ENCODE data around the gene KLRC1.
"Not testable (repeated sequence)": the region's sequence is repeated elsewhere in the genome, so short reads cannot be mapped to it uniquely, and the experiment has no call there.

The KLRC1 gene

DNA sequence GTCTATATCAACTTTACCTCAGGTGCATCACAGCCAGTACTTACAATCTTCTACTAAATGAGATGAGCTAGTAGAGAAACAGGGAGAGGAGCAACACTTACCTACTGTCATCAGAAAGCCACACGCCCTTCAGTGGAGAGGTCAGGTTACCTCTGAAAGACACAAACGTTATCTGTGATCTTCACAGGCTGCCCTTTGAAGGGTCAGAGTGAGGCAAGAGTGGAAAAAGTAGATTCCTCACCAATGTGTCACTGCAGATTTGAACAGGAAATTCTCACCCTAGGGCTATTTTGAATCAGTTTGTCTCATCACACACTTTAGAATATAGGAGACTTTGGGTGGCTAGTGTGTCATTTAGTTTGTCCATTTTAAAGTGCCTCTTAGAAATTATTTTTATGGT lies 15.6 kb downstream of the KLRC1 start:
- in situ Hi-C loops (cut with MboI; ENCODE audit: low pct_unique_long_range_greater_than_20kb, low sequenced_read_pairs, unreplicated experiment); DNase-seq (ENCODE audit: low spot score): not testable (repeated sequence)

DNA sequence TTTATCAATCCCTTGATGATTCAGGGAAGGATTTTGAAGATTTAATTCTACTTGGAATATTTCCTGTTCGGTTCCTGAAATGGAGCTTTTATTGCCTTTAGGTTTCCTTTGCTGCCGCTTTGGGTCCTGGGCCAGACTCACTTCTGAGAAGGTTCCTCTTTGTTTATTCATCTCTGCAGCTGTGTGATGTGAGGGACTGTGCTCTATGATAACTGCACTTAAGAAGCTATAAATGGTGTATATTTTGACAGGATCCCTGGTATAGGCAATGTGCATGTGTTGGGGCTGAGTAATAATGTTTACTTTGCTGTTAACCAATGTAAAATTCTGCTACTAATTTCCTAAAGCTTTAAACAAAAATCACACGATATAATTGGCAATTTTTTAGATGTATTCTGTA lies 17.4 kb downstream of the KLRC1 start, which contains the start of gene KLRC2:
TSS of gene KLRC2 (minus strand) at position 195 of the 400 bp plus-strand sequence. CDS start at position 171, 24 bp downstream.
- not testable (repeated sequence) for DNase-seq (ENCODE audit: low spot score)

DNA sequence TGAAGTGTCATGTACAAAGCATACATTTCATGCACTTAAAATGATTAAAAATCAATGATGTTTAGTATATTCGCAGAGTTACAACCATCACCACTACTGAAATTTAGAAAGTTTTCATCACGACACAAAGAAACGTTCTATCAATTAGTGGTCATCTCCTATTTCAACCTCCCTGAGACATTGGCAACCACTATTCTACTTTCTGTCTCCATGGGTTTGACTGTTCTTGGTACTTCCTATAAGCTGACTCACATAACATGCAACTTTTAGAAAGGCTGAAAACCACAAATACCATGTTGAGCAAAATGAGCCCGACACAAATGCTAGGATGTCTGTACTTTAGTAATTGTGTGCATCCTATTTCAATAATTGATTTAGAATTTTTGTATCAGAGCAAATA lies 22.6 kb downstream of the KLRC1 start:
- in situ Hi-C loops (cut with MboI; ENCODE audit: low pct_unique_long_range_greater_than_20kb, low sequenced_read_pairs, unreplicated experiment); DNase-seq (ENCODE audit: low spot score): not testable (repeated sequence)

More for the DNA sequence above, 17.4 kb downstream of the KLRC1 start, which contains the start of gene KLRC2:
- in situ Hi-C loops (cut with MboI; ENCODE audit: low pct_unique_long_range_greater_than_20kb, low sequenced_read_pairs, unreplicated experiment), result not testable (repeated sequence)

DNA sequence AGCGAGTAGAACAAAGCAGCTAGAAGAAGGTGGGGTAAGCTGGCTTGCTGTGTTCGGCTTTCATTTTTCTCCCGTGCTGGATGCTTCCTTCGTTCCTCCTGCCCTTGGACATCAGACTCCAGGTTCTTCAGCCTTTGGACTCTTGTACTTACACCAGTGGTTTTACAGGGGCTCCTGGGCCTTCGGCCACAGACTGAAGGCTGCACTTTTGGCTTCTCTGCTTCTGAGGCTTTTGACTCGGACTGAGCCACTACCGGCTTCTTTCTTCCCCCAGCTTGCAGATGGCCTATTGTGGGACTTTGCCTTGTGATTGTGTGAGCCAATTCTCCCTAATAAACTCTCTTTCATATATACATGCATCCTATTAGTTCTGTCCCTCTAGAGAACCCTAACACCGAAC lies 27.2 kb downstream of the KLRC1 start:
- in situ Hi-C loops (cut with MboI; ENCODE audit: low pct_unique_long_range_greater_than_20kb, low sequenced_read_pairs, unreplicated experiment); DNase-seq (ENCODE audit: low spot score): not testable (repeated sequence)

DNA sequence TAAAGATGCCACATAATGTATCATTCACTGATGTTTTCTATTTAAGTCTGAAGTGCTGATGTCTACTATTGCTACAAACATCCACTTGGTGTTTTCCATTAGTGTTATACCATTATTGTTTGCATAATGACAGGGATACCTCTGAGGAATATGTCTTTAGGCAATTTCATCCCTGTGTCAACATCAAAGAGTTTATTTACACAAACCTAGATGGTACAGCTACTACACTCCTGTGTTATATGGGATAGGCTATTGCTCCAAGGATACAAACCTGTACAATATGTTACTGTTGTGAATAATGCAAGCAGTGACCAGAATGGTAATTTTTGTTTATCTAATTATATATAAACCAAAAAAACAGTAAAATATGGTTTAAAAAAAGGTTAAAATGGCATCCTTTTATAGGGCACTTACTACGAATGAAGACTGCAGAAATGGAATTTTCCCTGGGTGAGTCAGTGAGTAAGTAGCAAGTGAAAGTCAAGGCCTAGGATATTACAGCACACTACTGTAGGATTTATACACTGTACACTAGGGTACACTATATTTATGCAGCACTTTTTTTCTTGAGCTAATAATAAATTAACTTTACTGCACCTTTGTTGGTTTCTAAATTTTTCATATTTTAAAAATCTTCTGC lies 28.8 kb downstream of the KLRC1 start:
- in situ Hi-C loops (cut with MboI; ENCODE audit: low pct_unique_long_range_greater_than_20kb, low sequenced_read_pairs, unreplicated experiment); DNase-seq (ENCODE audit: low spot score): not testable (repeated sequence)

DNA sequence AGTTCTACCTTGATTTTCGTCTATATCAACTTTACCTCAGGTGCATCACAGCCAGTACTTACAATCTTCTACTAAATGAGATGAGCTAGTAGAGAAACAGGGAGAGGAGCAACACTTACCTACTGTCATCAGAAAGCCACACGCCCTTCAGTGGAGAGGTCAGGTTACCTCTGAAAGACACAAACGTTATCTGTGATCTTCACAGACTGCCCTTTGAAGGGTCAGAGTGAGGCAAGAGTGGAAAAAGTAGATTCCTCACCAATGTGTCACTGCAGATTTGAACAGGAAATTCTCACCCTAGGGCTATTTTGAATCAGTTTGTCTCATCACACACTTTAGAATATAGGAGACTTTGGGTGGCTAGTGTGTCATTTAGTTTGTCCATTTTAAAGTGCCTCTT lies 31.0 kb downstream of the KLRC1 start:
- in situ Hi-C loops (cut with MboI; ENCODE audit: low pct_unique_long_range_greater_than_20kb, low sequenced_read_pairs, unreplicated experiment), result not testable (repeated sequence)

DNA sequence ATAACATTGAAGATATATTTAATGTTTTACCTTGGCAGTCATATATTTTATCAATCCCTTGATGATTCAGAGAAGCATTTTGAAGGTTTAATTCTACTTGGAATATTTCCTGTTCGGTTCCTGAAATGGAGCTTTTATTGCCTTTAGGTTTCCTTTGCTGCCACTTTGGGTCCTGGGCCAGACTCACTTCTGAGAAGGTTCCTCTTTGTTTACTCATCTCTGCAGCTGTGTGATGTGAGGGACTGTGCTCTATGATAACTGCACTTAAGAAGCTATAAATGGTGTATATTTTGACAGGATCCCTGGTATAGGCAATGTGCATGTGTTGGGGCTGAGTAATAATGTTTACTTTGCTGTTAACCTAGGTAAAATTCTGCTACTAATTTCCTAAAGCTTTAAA lies 32.8 kb downstream of the KLRC1 start, which contains the start of gene KLRC3:
TSS of gene KLRC3 (minus strand) at position 262 of the 400 bp plus-strand sequence. CDS start at position 217, 45 bp downstream.
- DNase-seq (ENCODE audit: low spot score); in situ Hi-C loops (cut with MboI; ENCODE audit: low pct_unique_long_range_greater_than_20kb, low sequenced_read_pairs, unreplicated experiment): not testable (repeated sequence)

More for the DNA sequence above, 31.0 kb downstream of the KLRC1 start:
- DNase-seq (ENCODE audit: low spot score), result not testable (repeated sequence)

DNA sequence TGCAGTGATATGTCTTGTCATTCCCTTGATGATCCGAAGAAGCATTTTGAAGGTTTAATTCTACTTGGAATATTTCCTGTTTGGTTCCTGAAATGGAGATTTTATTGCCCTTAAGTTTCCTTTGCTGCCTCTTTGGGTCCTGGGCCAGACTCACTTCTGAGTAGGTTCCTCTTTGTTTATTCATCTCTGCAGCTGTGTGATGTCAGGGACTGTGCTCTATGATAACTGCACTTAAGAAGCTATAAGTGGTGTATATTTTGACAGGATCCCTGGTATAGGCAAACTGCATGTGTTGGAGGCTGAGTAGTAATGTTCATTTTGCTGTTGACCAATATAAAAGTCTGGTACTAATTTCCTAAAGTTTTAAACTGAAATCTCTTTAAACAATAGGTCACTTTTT lies 43.8 kb downstream of the KLRC1 start, which contains the start of gene KLRC4:
TSS of gene KLRC4 (minus strand) at position 366 of the 400 bp plus-strand sequence. CDS start at position 184, 182 bp downstream.
- TF ChIP-seq, protein P1, sequence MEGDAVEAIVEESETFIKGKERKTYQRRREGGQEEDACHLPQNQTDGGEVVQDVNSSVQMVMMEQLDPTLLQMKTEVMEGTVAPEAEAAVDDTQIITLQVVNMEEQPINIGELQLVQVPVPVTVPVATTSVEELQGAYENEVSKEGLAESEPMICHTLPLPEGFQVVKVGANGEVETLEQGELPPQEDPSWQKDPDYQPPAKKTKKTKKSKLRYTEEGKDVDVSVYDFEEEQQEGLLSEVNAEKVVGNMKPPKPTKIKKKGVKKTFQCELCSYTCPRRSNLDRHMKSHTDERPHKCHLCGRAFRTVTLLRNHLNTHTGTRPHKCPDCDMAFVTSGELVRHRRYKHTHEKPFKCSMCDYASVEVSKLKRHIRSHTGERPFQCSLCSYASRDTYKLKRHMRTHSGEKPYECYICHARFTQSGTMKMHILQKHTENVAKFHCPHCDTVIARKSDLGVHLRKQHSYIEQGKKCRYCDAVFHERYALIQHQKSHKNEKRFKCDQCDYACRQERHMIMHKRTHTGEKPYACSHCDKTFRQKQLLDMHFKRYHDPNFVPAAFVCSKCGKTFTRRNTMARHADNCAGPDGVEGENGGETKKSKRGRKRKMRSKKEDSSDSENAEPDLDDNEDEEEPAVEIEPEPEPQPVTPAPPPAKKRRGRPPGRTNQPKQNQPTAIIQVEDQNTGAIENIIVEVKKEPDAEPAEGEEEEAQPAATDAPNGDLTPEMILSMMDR (IDR thresholded peaks at IDR 0.05; ENCODE audit: extremely low read depth, insufficient read depth, missing control alignments), result no peak
- in situ Hi-C loops (cut with MboI; ENCODE audit: low pct_unique_long_range_greater_than_20kb, low sequenced_read_pairs, unreplicated experiment), result no loop called here

DNA sequence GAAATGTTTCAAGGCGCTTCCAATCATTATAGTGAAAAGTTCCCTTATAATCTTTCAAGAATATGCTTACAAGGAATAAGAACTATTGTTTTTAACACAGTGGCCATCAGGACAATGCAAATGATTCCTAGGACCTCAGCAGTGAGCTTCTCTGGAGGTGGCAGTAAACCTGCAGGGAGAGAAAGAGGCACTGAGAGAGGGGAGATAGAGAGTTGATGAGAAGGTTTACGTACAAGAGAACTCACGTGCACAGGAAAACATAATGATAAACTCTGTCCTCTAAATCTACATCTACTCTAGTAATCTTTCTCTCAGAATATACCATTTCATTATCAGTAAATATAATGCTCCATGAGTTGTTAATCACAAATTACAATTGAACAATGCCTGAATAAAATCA lies 44.3 kb downstream of the KLRC1 start:
- in situ Hi-C loops (cut with MboI; ENCODE audit: low pct_unique_long_range_greater_than_20kb, low sequenced_read_pairs, unreplicated experiment), result no loop called here
- no peak for DNase-seq (ENCODE audit: low spot score)

More for the DNA sequence above, 43.8 kb downstream of the KLRC1 start, which contains the start of gene KLRC4:
- no peak for DNase-seq (ENCODE audit: low spot score)

DNA sequence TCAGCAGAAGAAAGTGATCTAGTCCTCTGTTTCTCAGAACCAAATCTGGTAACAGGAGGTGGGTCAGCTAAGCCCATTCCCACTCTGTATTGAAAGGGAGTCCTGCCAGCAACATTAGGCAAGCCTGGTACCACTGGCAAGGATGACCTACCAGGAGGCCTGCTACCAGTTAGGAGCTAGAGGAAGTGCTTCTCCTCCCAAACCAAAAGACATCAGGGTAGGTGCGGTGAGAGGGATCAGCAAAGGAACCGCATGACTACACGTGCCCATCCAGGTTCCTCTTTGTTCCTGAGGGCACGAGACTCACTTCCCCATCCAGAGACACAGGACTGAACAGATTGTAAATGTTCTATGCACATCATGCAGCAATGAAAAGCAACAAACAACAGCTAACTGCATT lies 46.5 kb downstream of the KLRC1 start:
- TF ChIP-seq, protein P1 (IDR thresholded peaks at IDR 0.05; ENCODE audit: extremely low read depth, insufficient read depth, missing control alignments), result no peak
- DNase-seq (ENCODE audit: low spot score), result no peak
- in situ Hi-C loops (cut with MboI; ENCODE audit: low pct_unique_long_range_greater_than_20kb, low sequenced_read_pairs, unreplicated experiment), result no loop called here

More for the DNA sequence above, 44.3 kb downstream of the KLRC1 start:
- TF ChIP-seq, protein P1 (IDR thresholded peaks at IDR 0.05; ENCODE audit: extremely low read depth, insufficient read depth, missing control alignments), result no peak
